ENCODE measurements around the gene CGNL1. TPM values are rescaled to one million over a fixed set of nuclear protein-coding genes. Genes with fewer than 3 reads are reported as not detected.
A peak's percentile ranks its signal among the peaks of the same experiment; 100 is the strongest.

CGNL1 gene
- total and polyA plus RNA-seq, 8 donors: 0.29 to 36.2 (median 19.5) TPM

DNA sequence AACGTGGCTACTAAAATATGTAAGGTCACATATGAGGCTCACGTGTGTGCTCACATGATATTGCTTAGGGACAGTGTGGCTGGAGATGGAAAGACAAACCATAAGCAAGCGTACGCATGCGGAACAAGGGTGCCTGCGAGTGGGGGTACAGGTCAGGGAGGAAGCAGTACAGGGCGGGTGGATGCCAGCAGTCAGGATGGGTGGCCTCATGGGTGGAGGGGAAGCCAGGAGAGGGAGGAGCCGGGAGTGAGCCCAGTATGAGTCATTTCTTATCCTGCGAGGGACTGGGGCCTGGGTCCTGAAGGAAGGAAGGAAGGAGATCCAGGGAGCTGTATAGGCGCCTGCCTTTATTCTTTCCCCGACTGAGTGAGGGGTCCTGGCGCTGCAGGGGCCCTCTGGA, 42.0 kb upstream of the CGNL1 start:
- TF ChIP-seq POLR2A (IDR thresholded peaks at IDR 0.05) (no peak), POLR2AphosphoS5 (IDR thresholded peaks at IDR 0.05) (no peak), EP300 (IDR thresholded peaks at IDR 0.05) (no peak)
- TF ChIP-seq, protein P1, sequence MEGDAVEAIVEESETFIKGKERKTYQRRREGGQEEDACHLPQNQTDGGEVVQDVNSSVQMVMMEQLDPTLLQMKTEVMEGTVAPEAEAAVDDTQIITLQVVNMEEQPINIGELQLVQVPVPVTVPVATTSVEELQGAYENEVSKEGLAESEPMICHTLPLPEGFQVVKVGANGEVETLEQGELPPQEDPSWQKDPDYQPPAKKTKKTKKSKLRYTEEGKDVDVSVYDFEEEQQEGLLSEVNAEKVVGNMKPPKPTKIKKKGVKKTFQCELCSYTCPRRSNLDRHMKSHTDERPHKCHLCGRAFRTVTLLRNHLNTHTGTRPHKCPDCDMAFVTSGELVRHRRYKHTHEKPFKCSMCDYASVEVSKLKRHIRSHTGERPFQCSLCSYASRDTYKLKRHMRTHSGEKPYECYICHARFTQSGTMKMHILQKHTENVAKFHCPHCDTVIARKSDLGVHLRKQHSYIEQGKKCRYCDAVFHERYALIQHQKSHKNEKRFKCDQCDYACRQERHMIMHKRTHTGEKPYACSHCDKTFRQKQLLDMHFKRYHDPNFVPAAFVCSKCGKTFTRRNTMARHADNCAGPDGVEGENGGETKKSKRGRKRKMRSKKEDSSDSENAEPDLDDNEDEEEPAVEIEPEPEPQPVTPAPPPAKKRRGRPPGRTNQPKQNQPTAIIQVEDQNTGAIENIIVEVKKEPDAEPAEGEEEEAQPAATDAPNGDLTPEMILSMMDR (IDR thresholded peaks at IDR 0.05): no peak
- Histone ChIP-seq H3K36me3 (no peaks in the 10 kb centered on the region), H3K4me1 (peaks cover 0 to 20% (median 7%) of the 10 kb centered on the region in 4 donors), H3K9me3 (no peaks in the 10 kb centered on the region), H3K27ac (peak overlapping the region in 1 of 5 donors; percentile 8), H3K4me3 (no peak overlapping the region), H3K27me3 (peaks cover 0 to 10% (median 0%) of the 10 kb centered on the region in 3 donors)
- intact Hi-C loops (cut with DNase I; ENCODE audit: low total_unique reads): no loop called here
- WGBS, 5 donors: 47 to 57% (median 55%) methylated on average over 9 to 12 of the region's 12 CpGs
- peak; percentile 44 to 80 for DNase-seq

DNA sequence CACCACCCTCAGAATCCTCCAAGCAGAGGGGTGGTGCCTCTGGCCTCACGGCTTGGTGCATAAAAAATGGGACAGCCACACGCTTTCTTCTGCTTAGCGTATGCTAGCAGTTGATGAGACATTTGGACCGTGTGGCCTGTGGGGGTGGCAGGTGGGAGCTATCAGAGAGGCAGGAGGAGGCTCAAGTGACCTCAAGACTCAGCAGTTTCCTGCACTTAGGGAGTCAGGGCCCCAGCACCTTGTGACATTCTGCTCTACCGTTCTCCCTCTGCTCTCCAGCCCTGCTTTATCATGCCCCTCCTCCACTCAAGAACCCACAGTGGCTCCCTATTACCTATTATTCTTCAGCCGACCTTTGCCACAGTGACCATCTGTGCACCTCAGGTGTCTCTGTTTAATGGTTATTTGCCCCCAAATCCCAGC, 41.0 kb upstream of the CGNL1 start:
- H3K9me3 ChIP-seq: no peaks in the 10 kb centered on the region
- H3K27me3 ChIP-seq: peaks cover 0 to 10% (median 0%) of the 10 kb centered on the region in 3 donors
- no peak for DNase-seq
- no peak overlapping the region for H3K27ac ChIP-seq
- 76 to 86% (median 81%) methylated on average over 6 of the region's 6 CpGs for WGBS, 5 donors
- intact Hi-C loops (cut with DNase I; ENCODE audit: low total_unique reads): no loop called here
- no peak overlapping the region for H3K4me3 ChIP-seq
- H3K4me1 ChIP-seq: peaks cover 0 to 20% (median 8%) of the 10 kb centered on the region in 4 donors
- TF ChIP-seq, protein P1 (IDR thresholded peaks at IDR 0.05): no peak
- no peak for TF ChIP-seq POLR2A (IDR thresholded peaks at IDR 0.05)
- TF ChIP-seq POLR2AphosphoS5 (IDR thresholded peaks at IDR 0.05): no peak
- no peak for TF ChIP-seq EP300 (IDR thresholded peaks at IDR 0.05)
- no peaks in the 10 kb centered on the region for H3K36me3 ChIP-seq

GRCh38 chr15:57335719-57336118, 40.6 kb upstream of the CGNL1 start:
- TF ChIP-seq, protein P1 (IDR thresholded peaks at IDR 0.05): no peak
- TF ChIP-seq EP300 (IDR thresholded peaks at IDR 0.05): no peak
- TF ChIP-seq POLR2AphosphoS5 (IDR thresholded peaks at IDR 0.05): no peak
- no peak for TF ChIP-seq POLR2A (IDR thresholded peaks at IDR 0.05)
- Histone ChIP-seq H3K27me3 (peaks cover 0 to 10% (median 0%) of the 10 kb centered on the region in 3 donors), H3K9me3 (no peaks in the 10 kb centered on the region), H3K36me3 (no peaks in the 10 kb centered on the region), H3K27ac (no peak overlapping the region), H3K4me1 (peaks cover under 1 to 20% (median 10%) of the 10 kb centered on the region in 4 donors), H3K4me3 (no peak overlapping the region)
- intact Hi-C loops (cut with DNase I; ENCODE audit: low total_unique reads): no loop called here
- WGBS, 5 donors: 63 to 78% (median 74%) methylated on average over 7 of the region's 7 CpGs
- DNase-seq: no peak

DNA sequence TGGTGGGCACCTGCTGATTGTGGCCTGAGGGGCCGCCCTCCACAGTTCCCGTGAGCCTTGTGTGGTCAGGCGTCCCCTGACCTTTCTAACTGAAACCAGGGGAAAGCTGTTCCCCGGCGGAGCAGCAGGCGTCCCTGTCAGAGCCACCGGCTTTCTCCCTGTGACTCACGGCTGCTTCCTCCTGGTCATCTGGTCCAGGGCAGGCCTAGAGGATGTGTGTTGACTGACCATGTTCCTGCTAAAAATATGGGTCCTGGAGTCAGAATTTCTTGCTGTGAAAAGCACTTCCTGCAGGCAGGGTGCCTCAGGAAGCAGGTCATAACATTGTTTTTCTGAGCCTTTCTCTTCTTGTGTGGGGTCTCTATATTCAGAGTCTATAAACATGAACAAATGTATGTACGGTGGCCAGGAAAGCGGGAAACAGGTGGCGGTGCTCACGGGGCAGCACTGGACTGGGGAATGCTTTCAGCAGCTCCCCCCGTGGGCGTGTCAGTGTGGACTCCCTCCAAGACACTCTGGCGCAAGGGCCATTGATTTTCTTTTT, 38.4 kb upstream of the CGNL1 start:
- intact Hi-C loops (cut with DNase I; ENCODE audit: low total_unique reads): no loop called here
- H3K36me3 ChIP-seq: no peaks in the 10 kb centered on the region
- peaks cover 0 to 10% (median 0%) of the 10 kb centered on the region in 3 donors for H3K27me3 ChIP-seq
- H3K4me3 ChIP-seq: no peak overlapping the region
- DNase-seq: peak; percentile 46 to 78
- no peaks in the 10 kb centered on the region for H3K9me3 ChIP-seq
- TF ChIP-seq, protein P1 (IDR thresholded peaks at IDR 0.05): no peak
- TF ChIP-seq POLR2A (IDR thresholded peaks at IDR 0.05): no peak
- peak in 1 of 3 donors; percentile 38 for TF ChIP-seq POLR2AphosphoS5 (IDR thresholded peaks at IDR 0.05)
- TF ChIP-seq EP300 (IDR thresholded peaks at IDR 0.05): no peak
- WGBS, 5 donors: 33 to 59% (median 36%) methylated on average over 15 of the region's 15 CpGs
- peaks cover 4 to 20% (median 12%) of the 10 kb centered on the region in 4 donors for H3K4me1 ChIP-seq
- peak overlapping the region in 2 of 5 donors; percentile 29 to 68 for H3K27ac ChIP-seq
